SK-N-SH (cell line): Measurements from ENCODE around the gene CPOX.

Experiments used
- CTCF ChIP-seq: fragments of 200-600 bp; sonication (generic); IDR thresholded peaks from 2 replicates; pipeline ENCODE4 v1.6.1; 2017; ENCODE audit warnings: antibody characterized with exemption, mild to moderate bottlenecking, moderate library complexity
- FOXJ3 ChIP-seq: sonication (generic); formaldehyde crosslinking; IDR thresholded peaks from 2 replicates; pipeline ENCODE4 v1.5.1; 2020; ENCODE audit warnings: mild to moderate bottlenecking, missing genetic modification reagents
- USF2 ChIP-seq: fragments of 150-350 bp; IDR thresholded peaks from 2 replicates; pipeline ENCODE4 v1.6.1; 2017; ENCODE audit warnings: antibody characterized with exemption, low read length, low read depth, borderline replicate concordance

- TF ChIP-seq CTCF (no peak), USF2 (no peak), FOXJ3 (CRISPR knock-in tag) (no peak)
Observed at GRCh38 chr3:98623572-98624280, 30.3 kb upstream of the CPOX start.
